Measurements from ENCODE around the gene FES.

Gene FES

GRCh38 chr15:90884719-90885431 lies 571 bp downstream of the FES start:
- peak overlapping the region; percentile 84 for H3K4me3 ChIP-seq (ENCODE audit: low read depth, low read length)
- peak; percentile 64 for DNase-seq (ENCODE audit: low read depth)
- 0 out of 2 replicates have a peak, but pooled peaks have one; percentile 10 for TF ChIP-seq MYC (IDR thresholded peaks at IDR 0.05; ENCODE audit: low read depth, low read length)
- TF ChIP-seq CTCF (IDR thresholded peaks at IDR 0.05; ENCODE audit: low read depth, low read length) = no peak
- TF ChIP-seq POLR2A (IDR thresholded peaks at IDR 0.05; ENCODE audit: extremely low read depth, insufficient read length) = no peak
- peak; percentile 23 for TF ChIP-seq MAX (IDR thresholded peaks at IDR 0.05; ENCODE audit: low read depth, low read length)

GRCh38 chr15:90885432-90886290 lies 1.4 kb downstream of the FES start:
- H3K4me3 ChIP-seq (ENCODE audit: low read depth, low read length) = peak overlapping the region; percentile 84
- peak; percentile 96 for DNase-seq (ENCODE audit: low read depth)
- TF ChIP-seq POLR2A (IDR thresholded peaks at IDR 0.05; ENCODE audit: extremely low read depth, insufficient read length) = peak; percentile 25
- TF ChIP-seq MAX (IDR thresholded peaks at IDR 0.05; ENCODE audit: low read depth, low read length) = peak; percentile 76
- peak; percentile 96 for TF ChIP-seq CTCF (IDR thresholded peaks at IDR 0.05; ENCODE audit: low read depth, low read length)
- TF ChIP-seq MYC (IDR thresholded peaks at IDR 0.05; ENCODE audit: low read depth, low read length) = 0 out of 2 replicates have a peak, but pooled peaks have one; percentile 32

- H3K4me3 ChIP-seq (ENCODE audit: low read depth, low read length) = peak overlapping the region; percentile 84
- DNase-seq (ENCODE audit: low read depth) = no peak
- no peak for TF ChIP-seq POLR2A (IDR thresholded peaks at IDR 0.05; ENCODE audit: extremely low read depth, insufficient read length)
- TF ChIP-seq CTCF (IDR thresholded peaks at IDR 0.05; ENCODE audit: low read depth, low read length) = no peak
- no peak for TF ChIP-seq MYC (IDR thresholded peaks at IDR 0.05; ENCODE audit: low read depth, low read length)
- no peak for TF ChIP-seq MAX (IDR thresholded peaks at IDR 0.05; ENCODE audit: low read depth, low read length)
Measured at GRCh38 chr15:90886291-90886614, 1.9 kb downstream of the FES start.

- no peak for DNase-seq (ENCODE audit: low read depth)
- no peak for TF ChIP-seq MYC (IDR thresholded peaks at IDR 0.05; ENCODE audit: low read depth, low read length)
- no peak for TF ChIP-seq POLR2A (IDR thresholded peaks at IDR 0.05; ENCODE audit: extremely low read depth, insufficient read length)
- TF ChIP-seq CTCF (IDR thresholded peaks at IDR 0.05; ENCODE audit: low read depth, low read length) = no peak
- no peak for TF ChIP-seq MAX (IDR thresholded peaks at IDR 0.05; ENCODE audit: low read depth, low read length)
- no peak overlapping the region for H3K4me3 ChIP-seq (ENCODE audit: low read depth, low read length)
Measured at GRCh38 chr15:90887037-90887481, 2.8 kb downstream of the FES start.

- DNase-seq (ENCODE audit: low read depth) = no peak
- no peak overlapping the region for H3K4me3 ChIP-seq (ENCODE audit: low read depth, low read length)
- TF ChIP-seq POLR2A (IDR thresholded peaks at IDR 0.05; ENCODE audit: extremely low read depth, insufficient read length) = no peak
- TF ChIP-seq MYC (IDR thresholded peaks at IDR 0.05; ENCODE audit: low read depth, low read length) = no peak
Measured at GRCh38 chr15:90889313-90889730, 5.0 kb downstream of the FES start.

Measured in NB4 (cell line).